HepG2 (cell line): ENCODE results near the gene TNFRSF6B. TPM values are rescaled to one million over a fixed set of nuclear protein-coding genes. Genes with fewer than 3 reads are reported as not detected.
A peak's percentile ranks its signal among the peaks of the same experiment; 100 is the strongest.

Source experiments
- CHD4 ChIP-seq: fragments of 200-600 bp; sonication (generic); IDR thresholded peaks from 2 replicates; pipeline ENCODE4 v1.7.0; 2017; ENCODE audit warnings: mild to moderate bottlenecking, low read length, borderline replicate concordance
- ELF3 ChIP-seq: IDR thresholded peaks from 2 replicates; pipeline ENCODE4 v1.6.1; 2016; ENCODE audit warnings: missing genetic modification reagents, missing compliant biosample characterization
- FOXJ3 ChIP-seq: sonication (generic); formaldehyde crosslinking; IDR thresholded peaks from 2 replicates; pipeline ENCODE4 v1.4.0; 2020; ENCODE audit warnings: missing genetic modification reagents, mild to moderate bottlenecking, borderline replicate concordance
- FOXP1 ChIP-seq, 2 experiments: fragments of 450-650 bp in 1 of 2; IDR thresholded peaks; 2 replicates each; pipeline ENCODE4 v1.6.1; 2017 to 2018; ENCODE audit warnings: antibody characterized with exemption in 1 of 2
- HOXD1 ChIP-seq: sonication (generic); formaldehyde crosslinking; IDR thresholded peaks from 2 replicates; pipeline ENCODE4 v1.5.0; 2020; ENCODE audit warnings: missing genetic modification reagents
- MATR3 ChIP-seq: sonication (generic); formaldehyde crosslinking; IDR thresholded peaks from 2 replicates; pipeline ENCODE4 v1.4.0; 2020; ENCODE audit warnings: missing genetic modification reagents
- MEIS2 ChIP-seq: sonication (generic); formaldehyde crosslinking; IDR thresholded peaks from 2 replicates; pipeline ENCODE4 v1.9.0; 2021; ENCODE audit warnings: mild to moderate bottlenecking, missing genetic modification reagents
- NFIB ChIP-seq: sonication (generic); formaldehyde crosslinking; IDR thresholded peaks from 2 replicates; pipeline ENCODE4 v1.9.0; 2021; ENCODE audit warnings: missing genetic modification reagents, mild to moderate bottlenecking, borderline replicate concordance
- POGZ ChIP-seq: sonication (generic); formaldehyde crosslinking; IDR thresholded peaks from 2 replicates; pipeline ENCODE4 v1.4.0; 2020; ENCODE audit warnings: mild to moderate bottlenecking, missing genetic modification reagents
- SAP130 ChIP-seq: IDR thresholded peaks from 2 replicates; pipeline ENCODE4 v1.6.1; 2016; ENCODE audit warnings: low read depth
- TARDBP ChIP-seq: sonication (generic); formaldehyde crosslinking; IDR thresholded peaks from 2 replicates; pipeline ENCODE4 v1.8.0; 2022; ENCODE audit warnings: mild to moderate bottlenecking, missing genetic modification reagents
- ZNF235 ChIP-seq: sonication (generic); formaldehyde crosslinking; IDR thresholded peaks from 2 replicates; pipeline ENCODE4 v1.8.1; 2023; ENCODE audit warnings: mild to moderate bottlenecking, missing genetic modification reagents, borderline replicate concordance
- ZNF761 ChIP-seq: sonication (generic); formaldehyde crosslinking; conservative IDR thresholded peaks from 2 replicates; pipeline ENCODE4 v1.4.0; 2020; ENCODE audit warnings: mild to moderate bottlenecking, missing genetic modification reagents
- ZNF772 ChIP-seq: sonication (generic); formaldehyde crosslinking; IDR thresholded peaks from 2 replicates; pipeline ENCODE4 v1.5.0; 2020; ENCODE audit warnings: mild to moderate bottlenecking, missing genetic modification reagents
- ZNF83 ChIP-seq: sonication (generic); formaldehyde crosslinking; IDR thresholded peaks from 2 replicates; pipeline ENCODE4 v1.4.0; 2020; ENCODE audit warnings: missing genetic modification reagents, mild to moderate bottlenecking, borderline replicate concordance
- polyA plus RNA-seq, 8 experiments: library from polyadenylated mRNA; depleted of rRNA in 3 of 8; stranded (reverse) in 7 of 8; unstranded in 1 of 8; fragments of >200 nt; fragmentation: Illumina TruSeq in 4 of 8; extraction: Trizol in 4 of 8; gene quantifications; 2 replicates each; pipeline versions ENCODE4 v1.2.1 to v1.2.3, GENCODE V29; 2011 to 2016; ENCODE audit warnings: low read depth in 4 of 8, missing spikeins in 1 of 8, mixed read lengths in 1 of 8; ENCODE audit not compliant: insufficient read depth in 1 of 8
- total RNA-seq, 5 experiments: library from RNA; depleted of rRNA; stranded (reverse); fragments of >200 nt; fragmentation: Illumina TruSeq; extraction: Trizol; gene quantifications; 2 replicates each; pipeline ENCODE4 v1.2.3, GENCODE V29; 2016; ENCODE audit warnings: low read depth in 1 of 5
- TF ChIP-seq, protein P1 (sequence below): sonication (generic); formaldehyde crosslinking; IDR thresholded peaks from 2 replicates; pipeline ENCODE4 v1.9.0; 2021; ENCODE audit warnings: missing genetic modification reagents, mild to moderate bottlenecking, borderline replicate concordance
- TF ChIP-seq, protein P2 (sequence below), 2 experiments: fragments of 450-650 bp in 1 of 2; sonication (generic) in 1 of 2; formaldehyde crosslinking; IDR thresholded peaks; 2 replicates each; pipeline versions ENCODE4 v1.5.0 to v1.8.0; 2020 to 2022; ENCODE audit warnings: mild to moderate bottlenecking in 1 of 2, missing genetic modification reagents in 1 of 2
- TF ChIP-seq, protein P3 (sequence below): sonication (generic); formaldehyde crosslinking; IDR thresholded peaks from 2 replicates; pipeline ENCODE4 v1.4.0; 2020; ENCODE audit warnings: missing genetic modification reagents
- TF ChIP-seq, protein P4 (sequence below): sonication (generic); formaldehyde crosslinking; IDR thresholded peaks from 2 replicates; pipeline ENCODE4 v1.9.0; 2021; ENCODE audit warnings: missing genetic modification reagents, borderline replicate concordance
- TF ChIP-seq, protein P5 (sequence below): sonication (generic); formaldehyde crosslinking; IDR thresholded peaks from 2 replicates; pipeline ENCODE4 v1.4.0; 2020; ENCODE audit warnings: missing genetic modification reagents

The TNFRSF6B gene
- total and polyA plus RNA-seq, 2 of the 13 experiments (the other 11 are each of a cell fraction or from before 2014, with no cell fraction given): 0.24 TPM; not detected in 1

DNA sequence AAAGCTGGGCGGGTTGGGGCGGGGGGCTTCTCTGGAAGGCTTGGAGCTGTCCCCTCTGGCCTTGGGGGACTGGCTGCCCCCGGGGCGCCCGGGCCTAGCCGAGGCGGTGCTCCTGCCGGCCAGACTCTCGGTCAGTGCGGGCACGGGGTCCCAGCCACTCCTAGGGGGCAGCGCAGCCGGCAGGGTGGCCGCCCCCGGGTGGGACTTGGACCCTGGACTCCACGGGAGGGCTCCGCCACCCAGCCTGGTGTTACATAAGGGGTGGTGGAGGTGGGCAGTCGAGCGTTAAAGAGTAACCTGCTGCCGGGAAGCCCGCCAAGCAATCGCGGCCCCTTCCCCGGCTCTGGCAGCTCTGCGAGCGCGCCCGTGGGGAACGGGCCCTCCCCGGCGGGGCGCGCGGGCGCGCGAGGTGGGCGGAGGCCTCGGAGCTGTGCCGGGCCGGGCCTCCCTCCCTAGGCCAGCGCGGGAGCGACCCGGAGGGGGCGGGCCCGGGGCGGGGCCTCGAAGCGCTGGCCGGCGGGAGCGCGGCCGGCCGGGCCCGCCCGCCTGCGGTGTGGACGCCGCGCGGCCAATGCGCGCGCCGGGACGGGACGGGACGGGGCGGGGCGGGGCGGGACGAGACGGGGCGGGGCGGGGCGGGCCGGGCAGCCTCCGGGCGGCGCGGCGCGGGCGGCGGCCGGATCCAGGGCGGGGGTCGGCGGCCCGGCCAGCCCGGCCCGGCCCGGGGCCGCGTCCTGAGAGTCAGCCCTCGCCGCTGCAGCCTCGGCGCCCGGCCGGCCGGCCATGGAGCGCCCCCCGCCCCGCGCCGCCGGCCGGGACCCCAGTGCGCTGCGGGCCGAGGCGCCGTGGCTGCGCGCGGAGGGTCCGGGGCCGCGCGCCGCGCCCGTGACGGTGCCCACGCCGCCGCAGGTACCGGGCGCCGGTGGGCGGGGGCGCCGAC lies 42.9 kb downstream of the TNFRSF6B start, which contains the start of gene SLC2A4RG (continued):
- TF ChIP-seq, protein P1, sequence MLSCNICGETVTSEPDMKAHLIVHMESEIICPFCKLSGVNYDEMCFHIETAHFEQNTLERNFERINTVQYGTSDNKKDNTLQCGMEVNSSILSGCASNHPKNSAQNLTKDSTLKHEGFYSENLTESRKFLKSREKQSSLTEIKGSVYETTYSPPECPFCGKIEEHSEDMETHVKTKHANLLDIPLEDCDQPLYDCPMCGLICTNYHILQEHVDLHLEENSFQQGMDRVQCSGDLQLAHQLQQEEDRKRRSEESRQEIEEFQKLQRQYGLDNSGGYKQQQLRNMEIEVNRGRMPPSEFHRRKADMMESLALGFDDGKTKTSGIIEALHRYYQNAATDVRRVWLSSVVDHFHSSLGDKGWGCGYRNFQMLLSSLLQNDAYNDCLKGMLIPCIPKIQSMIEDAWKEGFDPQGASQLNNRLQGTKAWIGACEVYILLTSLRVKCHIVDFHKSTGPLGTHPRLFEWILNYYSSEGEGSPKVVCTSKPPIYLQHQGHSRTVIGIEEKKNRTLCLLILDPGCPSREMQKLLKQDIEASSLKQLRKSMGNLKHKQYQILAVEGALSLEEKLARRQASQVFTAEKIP (CRISPR knock-in tag): no peak
- TF ChIP-seq, protein P2, sequence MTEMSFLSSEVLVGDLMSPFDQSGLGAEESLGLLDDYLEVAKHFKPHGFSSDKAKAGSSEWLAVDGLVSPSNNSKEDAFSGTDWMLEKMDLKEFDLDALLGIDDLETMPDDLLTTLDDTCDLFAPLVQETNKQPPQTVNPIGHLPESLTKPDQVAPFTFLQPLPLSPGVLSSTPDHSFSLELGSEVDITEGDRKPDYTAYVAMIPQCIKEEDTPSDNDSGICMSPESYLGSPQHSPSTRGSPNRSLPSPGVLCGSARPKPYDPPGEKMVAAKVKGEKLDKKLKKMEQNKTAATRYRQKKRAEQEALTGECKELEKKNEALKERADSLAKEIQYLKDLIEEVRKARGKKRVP (CRISPR knock-in tag; IDR thresholded peaks at IDR 0.05): peak in 1 of 2 experiments; percentile 72; a peak in 2 of 4 replicates
- TF ChIP-seq, protein P3, sequence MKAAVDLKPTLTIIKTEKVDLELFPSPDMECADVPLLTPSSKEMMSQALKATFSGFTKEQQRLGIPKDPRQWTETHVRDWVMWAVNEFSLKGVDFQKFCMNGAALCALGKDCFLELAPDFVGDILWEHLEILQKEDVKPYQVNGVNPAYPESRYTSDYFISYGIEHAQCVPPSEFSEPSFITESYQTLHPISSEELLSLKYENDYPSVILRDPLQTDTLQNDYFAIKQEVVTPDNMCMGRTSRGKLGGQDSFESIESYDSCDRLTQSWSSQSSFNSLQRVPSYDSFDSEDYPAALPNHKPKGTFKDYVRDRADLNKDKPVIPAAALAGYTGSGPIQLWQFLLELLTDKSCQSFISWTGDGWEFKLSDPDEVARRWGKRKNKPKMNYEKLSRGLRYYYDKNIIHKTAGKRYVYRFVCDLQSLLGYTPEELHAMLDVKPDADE (CRISPR knock-in tag): peak; percentile 72
- TF ChIP-seq, protein P4, sequence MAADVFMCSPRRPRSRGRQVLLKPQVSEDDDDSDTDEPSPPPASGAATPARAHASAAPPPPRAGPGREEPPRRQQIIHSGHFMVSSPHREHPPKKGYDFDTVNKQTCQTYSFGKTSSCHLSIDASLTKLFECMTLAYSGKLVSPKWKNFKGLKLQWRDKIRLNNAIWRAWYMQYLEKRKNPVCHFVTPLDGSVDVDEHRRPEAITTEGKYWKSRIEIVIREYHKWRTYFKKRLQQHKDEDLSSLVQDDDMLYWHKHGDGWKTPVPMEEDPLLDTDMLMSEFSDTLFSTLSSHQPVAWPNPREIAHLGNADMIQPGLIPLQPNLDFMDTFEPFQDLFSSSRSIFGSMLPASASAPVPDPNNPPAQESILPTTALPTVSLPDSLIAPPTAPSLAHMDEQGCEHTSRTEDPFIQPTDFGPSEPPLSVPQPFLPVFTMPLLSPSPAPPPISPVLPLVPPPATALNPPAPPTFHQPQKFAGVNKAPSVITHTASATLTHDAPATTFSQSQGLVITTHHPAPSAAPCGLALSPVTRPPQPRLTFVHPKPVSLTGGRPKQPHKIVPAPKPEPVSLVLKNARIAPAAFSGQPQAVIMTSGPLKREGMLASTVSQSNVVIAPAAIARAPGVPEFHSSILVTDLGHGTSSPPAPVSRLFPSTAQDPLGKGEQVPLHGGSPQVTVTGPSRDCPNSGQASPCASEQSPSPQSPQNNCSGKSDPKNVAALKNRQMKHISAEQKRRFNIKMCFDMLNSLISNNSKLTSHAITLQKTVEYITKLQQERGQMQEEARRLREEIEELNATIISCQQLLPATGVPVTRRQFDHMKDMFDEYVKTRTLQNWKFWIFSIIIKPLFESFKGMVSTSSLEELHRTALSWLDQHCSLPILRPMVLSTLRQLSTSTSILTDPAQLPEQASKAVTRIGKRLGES (CRISPR knock-in tag): peak; percentile 91
- TF ChIP-seq SAP130: peak; percentile 89
- TF ChIP-seq NFIB (CRISPR knock-in tag): no peak
- TF ChIP-seq TARDBP: peak; percentile 92
- no peak for TF ChIP-seq CHD4
- no peak for TF ChIP-seq FOXP1 (IDR thresholded peaks at IDR 0.05)
- TF ChIP-seq FOXP1 (CRISPR knock-in tag; IDR thresholded peaks at IDR 0.05): no peak
- TF ChIP-seq MEIS2: peak; percentile 79; the same call in 1 of the 2 replicates
- peak; percentile 95 for TF ChIP-seq HOXD1 (CRISPR knock-in tag)
- TF ChIP-seq, protein P5, sequence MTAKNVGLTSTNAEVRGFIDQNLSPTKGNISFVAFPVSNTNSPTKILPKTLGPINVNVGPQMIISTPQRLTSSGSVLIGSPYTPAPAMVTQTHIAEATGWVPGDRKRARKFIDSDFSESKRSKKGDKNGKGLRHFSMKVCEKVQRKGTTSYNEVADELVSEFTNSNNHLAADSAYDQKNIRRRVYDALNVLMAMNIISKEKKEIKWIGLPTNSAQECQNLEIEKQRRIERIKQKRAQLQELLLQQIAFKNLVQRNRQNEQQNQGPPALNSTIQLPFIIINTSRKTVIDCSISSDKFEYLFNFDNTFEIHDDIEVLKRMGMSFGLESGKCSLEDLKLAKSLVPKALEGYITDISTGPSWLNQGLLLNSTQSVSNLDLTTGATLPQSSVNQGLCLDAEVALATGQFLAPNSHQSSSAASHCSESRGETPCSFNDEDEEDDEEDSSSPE: peak; percentile 92
- TF ChIP-seq FOXJ3 (CRISPR knock-in tag): peak; percentile 74; the same call in 1 of the 2 replicates
- TF ChIP-seq ZNF235: no peak
- TF ChIP-seq ELF3: peak; percentile 63; the same call in 1 of the 2 replicates
- TF ChIP-seq MATR3 (CRISPR knock-in tag): no peak
- TF ChIP-seq ZNF761 (CRISPR knock-in tag): peak; percentile 48; the same call in 1 of the 2 replicates
- 0 out of 2 replicates have a peak, but pooled peaks have one; percentile 8 for TF ChIP-seq POGZ (CRISPR knock-in tag)
- peak; percentile 73; the same call in 1 of the 2 replicates for TF ChIP-seq ZNF83
- peak; percentile 93 for TF ChIP-seq ZNF772 (CRISPR knock-in tag)
